ENCODE results near the gene MAMLD1. TPM values are rescaled to one million over a fixed set of nuclear protein-coding genes. Genes with fewer than 3 reads are reported as not detected.
"Not testable (repeated sequence)": the region's sequence is repeated elsewhere in the genome, so short reads cannot be mapped to it uniquely, and the experiment has no call there.

MAMLD1 gene
- total RNA-seq, 1 donor from 2014 or later: 4.4 TPM

- H3K4me3 Mint-ChIP-seq (ENCODE audit: low read depth): no peak overlapping the region
- no peak for TF ChIP-seq CTCF (IDR thresholded peaks at IDR 0.05; ENCODE audit: unreplicated experiment)
- H3K4me1 Mint-ChIP-seq (ENCODE audit: low read depth): no peaks in the 10 kb centered on the region
- peaks cover 2% of the 10 kb centered on the region for H3K27me3 Mint-ChIP-seq
- no peak overlapping the region for H3K27ac Mint-ChIP-seq
- DNase-seq (ENCODE audit: low spot score, unreplicated experiment): no peak
- no peaks in the 10 kb centered on the region for H3K9me3 Mint-ChIP-seq (ENCODE audit: low read depth)
- no peaks in the 10 kb centered on the region for H3K36me3 Mint-ChIP-seq (ENCODE audit: insufficient read depth)
Observed at GRCh38 chrX:150337536-150337935, 25.6 kb upstream of the MAMLD1 start.

- Mint-ChIP-seq H3K36me3 (ENCODE audit: insufficient read depth) (no peaks in the 10 kb centered on the region), H3K4me3 (ENCODE audit: low read depth) (no peak overlapping the region), H3K27me3 (peaks cover 2% of the 10 kb centered on the region), H3K27ac (no peak overlapping the region), H3K9me3 (ENCODE audit: low read depth) (peaks cover 2% of the 10 kb centered on the region), H3K4me1 (ENCODE audit: low read depth) (no peaks in the 10 kb centered on the region)
- no peak for TF ChIP-seq CTCF (IDR thresholded peaks at IDR 0.05; ENCODE audit: unreplicated experiment)
- no peak for DNase-seq (ENCODE audit: low spot score, unreplicated experiment)
Observed at GRCh38 chrX:150338615-150339014, 24.5 kb upstream of the MAMLD1 start.

- H3K27ac Mint-ChIP-seq: no peak overlapping the region
- no peaks in the 10 kb centered on the region for H3K4me1 Mint-ChIP-seq (ENCODE audit: low read depth)
- peaks cover 2% of the 10 kb centered on the region for H3K27me3 Mint-ChIP-seq
- H3K4me3 Mint-ChIP-seq (ENCODE audit: low read depth): no peak overlapping the region
- no peaks in the 10 kb centered on the region for H3K36me3 Mint-ChIP-seq (ENCODE audit: insufficient read depth)
- H3K9me3 Mint-ChIP-seq (ENCODE audit: low read depth): peaks cover 5% of the 10 kb centered on the region
- DNase-seq (ENCODE audit: low spot score, unreplicated experiment): no peak
- TF ChIP-seq CTCF (IDR thresholded peaks at IDR 0.05; ENCODE audit: unreplicated experiment): no peak
Observed at GRCh38 chrX:150339736-150340135, 23.4 kb upstream of the MAMLD1 start.

GRCh38 chrX:150340326-150340725 lies 22.8 kb upstream of the MAMLD1 start:
- H3K27me3 Mint-ChIP-seq; DNase-seq (ENCODE audit: low spot score, unreplicated experiment); H3K4me1 Mint-ChIP-seq (ENCODE audit: low read depth); H3K4me3 Mint-ChIP-seq (ENCODE audit: low read depth); H3K27ac Mint-ChIP-seq; H3K9me3 Mint-ChIP-seq (ENCODE audit: low read depth); H3K36me3 Mint-ChIP-seq (ENCODE audit: insufficient read depth): not testable (repeated sequence)

- DNase-seq (ENCODE audit: low spot score, unreplicated experiment): no peak
- Mint-ChIP-seq H3K4me1 (ENCODE audit: low read depth) (peaks cover 2% of the 10 kb centered on the region), H3K27ac (no peak overlapping the region), H3K36me3 (ENCODE audit: insufficient read depth) (no peaks in the 10 kb centered on the region), H3K27me3 (peaks cover 9% of the 10 kb centered on the region), H3K4me3 (ENCODE audit: low read depth) (no peak overlapping the region), H3K9me3 (ENCODE audit: low read depth) (peaks cover 12% of the 10 kb centered on the region)
- TF ChIP-seq CTCF (IDR thresholded peaks at IDR 0.05; ENCODE audit: unreplicated experiment): no peak
Observed at GRCh38 chrX:150347471-150347870, 15.6 kb upstream of the MAMLD1 start.

GRCh38 chrX:150348365-150348764 lies 14.8 kb upstream of the MAMLD1 start:
- H3K27ac Mint-ChIP-seq: no peak overlapping the region
- DNase-seq (ENCODE audit: low spot score, unreplicated experiment): no peak
- H3K4me3 Mint-ChIP-seq (ENCODE audit: low read depth): no peak overlapping the region
- H3K9me3 Mint-ChIP-seq (ENCODE audit: low read depth): peaks cover 12% of the 10 kb centered on the region
- no peaks in the 10 kb centered on the region for H3K36me3 Mint-ChIP-seq (ENCODE audit: insufficient read depth)
- no peak for TF ChIP-seq CTCF (IDR thresholded peaks at IDR 0.05; ENCODE audit: unreplicated experiment)
- peaks cover 9% of the 10 kb centered on the region for H3K27me3 Mint-ChIP-seq
- H3K4me1 Mint-ChIP-seq (ENCODE audit: low read depth): peaks cover 2% of the 10 kb centered on the region

All from progenitor cell of endocrine pancreas (in vitro differentiated cells).